ENCODE results near the gene C1QTNF9.
"Not testable (repeated sequence)": the region's sequence is repeated elsewhere in the genome, so short reads cannot be mapped to it uniquely, and the experiment has no call there.

DNA sequence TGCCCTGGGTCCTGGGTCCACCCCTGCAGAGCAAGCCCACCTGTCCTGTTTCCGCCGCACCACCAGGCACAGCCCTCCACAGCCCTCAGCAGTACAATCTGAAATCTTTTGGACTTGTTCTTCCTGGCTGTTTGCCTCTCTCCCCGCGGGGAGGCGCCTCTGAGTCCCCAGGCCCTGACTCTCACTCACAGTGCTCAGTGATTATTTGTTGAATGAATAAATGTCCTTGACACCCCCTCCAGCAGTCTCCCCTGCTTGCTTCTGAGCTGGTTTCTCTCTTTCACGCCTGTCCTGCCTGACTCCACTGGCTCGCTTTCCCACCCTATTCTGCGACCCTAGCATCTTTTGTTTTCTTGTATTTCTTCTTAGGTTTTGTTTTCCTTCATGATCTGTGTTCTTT is 56.9 kb downstream of the C1QTNF9 start:
- TF ChIP-seq, protein P1, sequence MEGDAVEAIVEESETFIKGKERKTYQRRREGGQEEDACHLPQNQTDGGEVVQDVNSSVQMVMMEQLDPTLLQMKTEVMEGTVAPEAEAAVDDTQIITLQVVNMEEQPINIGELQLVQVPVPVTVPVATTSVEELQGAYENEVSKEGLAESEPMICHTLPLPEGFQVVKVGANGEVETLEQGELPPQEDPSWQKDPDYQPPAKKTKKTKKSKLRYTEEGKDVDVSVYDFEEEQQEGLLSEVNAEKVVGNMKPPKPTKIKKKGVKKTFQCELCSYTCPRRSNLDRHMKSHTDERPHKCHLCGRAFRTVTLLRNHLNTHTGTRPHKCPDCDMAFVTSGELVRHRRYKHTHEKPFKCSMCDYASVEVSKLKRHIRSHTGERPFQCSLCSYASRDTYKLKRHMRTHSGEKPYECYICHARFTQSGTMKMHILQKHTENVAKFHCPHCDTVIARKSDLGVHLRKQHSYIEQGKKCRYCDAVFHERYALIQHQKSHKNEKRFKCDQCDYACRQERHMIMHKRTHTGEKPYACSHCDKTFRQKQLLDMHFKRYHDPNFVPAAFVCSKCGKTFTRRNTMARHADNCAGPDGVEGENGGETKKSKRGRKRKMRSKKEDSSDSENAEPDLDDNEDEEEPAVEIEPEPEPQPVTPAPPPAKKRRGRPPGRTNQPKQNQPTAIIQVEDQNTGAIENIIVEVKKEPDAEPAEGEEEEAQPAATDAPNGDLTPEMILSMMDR (IDR thresholded peaks at IDR 0.05; ENCODE audit: low read depth, low read length, poor library complexity, severe bottlenecking), result not testable (repeated sequence)
- not testable (repeated sequence) for TF ChIP-seq EZH2phosphoT487 (IDR thresholded peaks at IDR 0.05; ENCODE audit: borderline replicate concordance, low read length)

All from DOHH2 (cell line).